ENCODE measurements around the gene LAMC1. TPM values are rescaled to one million over a fixed set of nuclear protein-coding genes. Genes with fewer than 3 reads are reported as not detected.

Gene LAMC1
- total RNA-seq, 1 experiment from 2014 or later, result 113 TPM

GRCh38 chr1:183178545-183178944 is 155.3 kb downstream of the LAMC1 start:
- TF ChIP-seq TCF7L2 (IDR thresholded peaks at IDR 0.05; ENCODE audit: low read depth, low read length), result no peak
- TF ChIP-seq POLR2AphosphoS5 (IDR thresholded peaks at IDR 0.05; ENCODE audit: low read depth, low read length), result no peak
- no peak for TF ChIP-seq REST (IDR thresholded peaks at IDR 0.05; ENCODE audit: insufficient read depth in 1 of 2, low read depth in 2 of 2, low read length in 1 of 2)
- TF ChIP-seq SIN3A (IDR thresholded peaks at IDR 0.05; ENCODE audit: borderline replicate concordance, insufficient read depth, low read depth, low read length), result no peak
- no peak for TF ChIP-seq CTCF (IDR thresholded peaks at IDR 0.05)
- in situ Hi-C loops (cut with HindIII; ENCODE audit: low pct_unique_long_range_greater_than_20kb, low sequenced_read_pairs) (no loop called here), intact Hi-C loops (cut with micrococcal nuclease; ENCODE audit: unreplicated experiment) (no loop called here)
- ChIA-PET CTCF (no interaction called here), POLR2A (no interaction called here)
- Histone ChIP-seq H3K4me3 (ENCODE audit: low read depth in 2 of 2, low read length in 2 of 2) (no peak overlapping the region), H3K9me3 (ENCODE audit: control insufficient read depth, insufficient read depth, low read depth, low read length) (no peaks in the 10 kb centered on the region), H3K27me3 (ENCODE audit: control insufficient read depth, insufficient read depth, low read length) (no peaks in the 10 kb centered on the region), H3K36me3 (ENCODE audit: control insufficient read depth, insufficient read depth, low read length) (no peaks in the 10 kb centered on the region), H3K4me1 (ENCODE audit: control insufficient read depth, insufficient read depth, low read length) (peaks cover 10% of the 10 kb centered on the region), H3K27ac (ENCODE audit: low read length) (no peak overlapping the region)
- DNase-seq (ENCODE audit: low read depth, low spot score) (no peak), ATAC-seq (no peak)
- BruUV-seq (replicated peaks), result no TSS peak

GRCh38 chr1:183179033-183179432 is 155.8 kb downstream of the LAMC1 start:
- TF ChIP-seq REST (IDR thresholded peaks at IDR 0.05; ENCODE audit: insufficient read depth in 1 of 2, low read depth in 2 of 2, low read length in 1 of 2) (no peak), CTCF (IDR thresholded peaks at IDR 0.05) (no peak), POLR2AphosphoS5 (IDR thresholded peaks at IDR 0.05; ENCODE audit: low read depth, low read length) (no peak), TCF7L2 (IDR thresholded peaks at IDR 0.05; ENCODE audit: low read depth, low read length) (no peak), SIN3A (IDR thresholded peaks at IDR 0.05; ENCODE audit: borderline replicate concordance, insufficient read depth, low read depth, low read length) (no peak)
- POLR2A ChIA-PET, result no interaction called here

More at GRCh38 chr1:183179033-183179432, 155.8 kb downstream of the LAMC1 start:
- Histone ChIP-seq H3K4me1 (ENCODE audit: control insufficient read depth, insufficient read depth, low read length) (peaks cover 10% of the 10 kb centered on the region), H3K27ac (ENCODE audit: low read length) (no peak overlapping the region), H3K36me3 (ENCODE audit: control insufficient read depth, insufficient read depth, low read length) (no peaks in the 10 kb centered on the region), H3K27me3 (ENCODE audit: control insufficient read depth, insufficient read depth, low read length) (no peaks in the 10 kb centered on the region), H3K9me3 (ENCODE audit: control insufficient read depth, insufficient read depth, low read depth, low read length) (no peaks in the 10 kb centered on the region), H3K4me3 (ENCODE audit: low read depth in 2 of 2, low read length in 2 of 2) (no peak overlapping the region)
- ATAC-seq (no peak), DNase-seq (ENCODE audit: low read depth, low spot score) (no peak)
- no TSS peak for BruUV-seq (replicated peaks)
- CTCF ChIA-PET, result no interaction called here
- in situ Hi-C loops (cut with HindIII; ENCODE audit: low pct_unique_long_range_greater_than_20kb, low sequenced_read_pairs) (no loop called here), intact Hi-C loops (cut with micrococcal nuclease; ENCODE audit: unreplicated experiment) (no loop called here)

Measured in Panc1 (cell line).